Testis (tissue), 3 donors: ENCODE results near the gene GOSR1. TPM values are rescaled to one million over a fixed set of nuclear protein-coding genes. Genes with fewer than 3 reads are reported as not detected.
"Not testable (repeated sequence)": the region's sequence is repeated elsewhere in the genome, so short reads cannot be mapped to it uniquely, and the experiment has no call there.

Source experiments
- DNase-seq: peaks from one replicate; pipeline ENCODE4 v3.0.0-alpha.2; 2019
- H3K27ac ChIP-seq, 2 donors: fragments of 200-600 bp; sonication (generic); one replicate each; pipeline ENCODE4 v1.5.1; 2019
- H3K27me3 ChIP-seq: fragments of 200-600 bp; sonication (generic); one replicate; pipeline ENCODE4 v1.5.1; 2019
- H3K36me3 ChIP-seq: fragments of 200-600 bp; sonication (generic); one replicate; pipeline ENCODE4 v1.5.1; 2017; ENCODE audit warnings: low read depth; ENCODE audit errors: missing control alignments
- H3K4me1 ChIP-seq: fragments of 200-600 bp; sonication (generic); one replicate; pipeline ENCODE4 v1.5.1; 2019
- H3K4me3 ChIP-seq, 2 donors: fragments of 200-600 bp; sonication (generic); one replicate each; pipeline ENCODE4 v1.5.1; 2017 to 2019
- H3K9me3 ChIP-seq: fragments of 200-600 bp; sonication (generic); one replicate; pipeline ENCODE4 v1.5.1; 2017
- CTCF ChIP-seq, 3 experiments: fragments of 450-650 bp in 2 of 3; fragments of 200-600 bp in 1 of 3; sonication (generic) in 1 of 3; IDR thresholded peaks; one replicate each; pipeline ENCODE4 v1.5.1; 2016 to 2019; ENCODE audit warnings: antibody characterized with exemption in 3 of 3, mild to moderate bottlenecking in 2 of 3, moderate library complexity in 1 of 3
- POLR2A ChIP-seq: fragments of 450-650 bp; IDR thresholded peaks from one replicate; pipeline ENCODE4 v1.6.1; 2017; ENCODE audit warnings: antibody characterized with exemption, mild to moderate bottlenecking, moderate library complexity
- WGBS, 2 donors: methylation state at CpG; one replicate each; pipeline ENCODE4 v1.1.5; 2018; 5-methylcytosine and 5-hydroxymethylcytosine counted together
- intact Hi-C: fragments of 100-400 bp; cut with DNase I; formaldehyde crosslinking; loops from one replicate; pipeline ENCODE4 v1.15.1; 2023; ENCODE audit warnings: low total_unique reads
- polyA plus RNA-seq: library from polyadenylated mRNA; stranded (reverse); fragments of 350-450 nt; fragmentation: Illumina TruSeq; extraction: RNeasy Lipid Tissue Mini Kit (QIAGEN cat#74804); gene quantifications from one replicate; pipeline ENCODE4 v1.2.3, GENCODE V29; 2014; ENCODE audit warnings: low read depth, low replicate concordance; ENCODE audit not compliant: insufficient read depth
- total RNA-seq, 2 donors: library from RNA; depleted of rRNA; stranded (reverse); fragments of >200 nt; gene quantifications; one replicate each; pipeline ENCODE4 v1.2.3, GENCODE V29; 2016

The GOSR1 gene
- total and polyA plus RNA-seq, 3 donors from 2014 or later, result 52.9 to 69.9 (median 61.7) TPM

- Histone ChIP-seq H3K27me3 (no peaks in the 10 kb centered on the region), H3K9me3 (no peaks in the 10 kb centered on the region), H3K27ac (no peak overlapping the region), H3K4me1 (no peaks in the 10 kb centered on the region), H3K4me3 (no peak overlapping the region), H3K36me3 (no peaks in the 10 kb centered on the region)
- WGBS, 2 donors, result 84 to 87% methylated on average over 3 to 8 of the region's 8 CpGs
- no peak for DNase-seq
- TF ChIP-seq CTCF (IDR thresholded peaks at IDR 0.05) (no peak), POLR2A (no peak)
- intact Hi-C loops, result no loop called here
These were observed 96.5 kb downstream of the GOSR1 start for GRCh38 chr17:30573603-30574175.

- H3K4me1 ChIP-seq, H3K4me3 ChIP-seq, intact Hi-C loops, H3K9me3 ChIP-seq, H3K36me3 ChIP-seq, H3K27ac ChIP-seq, H3K27me3 ChIP-seq, DNase-seq: not testable (repeated sequence)
- WGBS, 2 donors, result 81 to 93% methylated on average over 8 to 9 of the region's 9 CpGs
These were observed 97.1 kb downstream of the GOSR1 start for GRCh38 chr17:30574309-30574708.

- H3K4me1 ChIP-seq, H3K27me3 ChIP-seq, H3K4me3 ChIP-seq, H3K36me3 ChIP-seq, H3K9me3 ChIP-seq, intact Hi-C loops, H3K27ac ChIP-seq, DNase-seq: not testable (repeated sequence)
- WGBS, 2 donors, result 86 to 94% methylated on average over 10 of the region's 10 CpGs
These were observed 97.6 kb downstream of the GOSR1 start for GRCh38 chr17:30574806-30575205.

GRCh38 chr17:30575648-30576325 is 98.6 kb downstream of the GOSR1 start:
- WGBS, 2 donors, result 69 to 79% methylated on average over 17 of the region's 17 CpGs
- H3K4me1 ChIP-seq, H3K4me3 ChIP-seq, H3K27ac ChIP-seq, H3K36me3 ChIP-seq, intact Hi-C loops, H3K27me3 ChIP-seq, H3K9me3 ChIP-seq: not testable (repeated sequence)
- peak; percentile 14 for DNase-seq

DNA sequence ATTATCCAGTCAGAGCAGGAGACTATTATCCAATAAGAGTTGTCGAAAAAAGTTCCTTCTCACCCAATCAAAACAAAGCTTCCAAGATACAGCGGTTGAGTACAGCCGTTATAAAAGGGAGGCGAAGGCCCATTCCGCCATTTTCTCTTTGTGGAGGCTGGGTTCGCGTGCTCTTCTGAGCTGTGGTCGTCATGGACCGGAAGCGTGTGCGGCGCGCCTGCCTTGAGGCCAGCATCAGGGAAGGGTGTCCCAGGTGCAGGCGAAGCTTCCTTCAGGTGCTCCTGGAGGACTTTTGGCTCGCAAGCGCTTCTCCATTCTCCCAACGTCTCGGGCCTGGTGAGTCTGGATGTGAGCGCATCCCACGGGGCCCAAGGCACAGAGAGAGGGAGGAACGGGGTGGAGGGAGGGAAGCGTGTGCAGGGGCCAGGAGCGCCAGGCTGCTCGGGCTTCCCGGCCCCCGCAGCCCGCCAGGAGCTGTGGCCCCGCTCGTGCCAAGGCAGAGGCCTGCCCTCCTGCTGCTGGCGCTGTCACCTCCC is 99.2 kb downstream of the GOSR1 start:
- WGBS, 2 donors, result 73 to 86% methylated on average over 18 to 29 of the region's 30 CpGs
- Histone ChIP-seq H3K9me3 (no peaks in the 10 kb centered on the region), H3K4me3 (peak overlapping the region; percentile 29 to 49), H3K27me3 (no peaks in the 10 kb centered on the region), H3K4me1 (no peaks in the 10 kb centered on the region), H3K36me3 (no peaks in the 10 kb centered on the region), H3K27ac (no peak overlapping the region)
- TF ChIP-seq CTCF (IDR thresholded peaks at IDR 0.05) (no peak), POLR2A (no peak)
- intact Hi-C loops, result no loop called here
- peak; percentile 42 for DNase-seq

Other genes with a start within 250 kb of the GOSR1 start
- 1 to 10 TPM; 1.7 to 2.4 TPM for gene SLC6A4, start 241.7 kb upstream of the GOSR1 start, total RNA-seq
- gene SLC6A4, start 241.7 kb upstream of the GOSR1 start, polyA plus RNA-seq, result 1.7 TPM
- gene BLMH, start 185.5 kb upstream of the GOSR1 start, total RNA-seq, result 10 to 100 TPM; 46.9 to 54.9 TPM
- 36.4 TPM for gene BLMH, start 185.5 kb upstream of the GOSR1 start, polyA plus RNA-seq
- gene TMIGD1, start 143.4 kb upstream of the GOSR1 start, total RNA-seq, result not detected
- gene TMIGD1, start 143.4 kb upstream of the GOSR1 start, polyA plus RNA-seq, result not detected
- gene CPD, start 98.5 kb upstream of the GOSR1 start, total RNA-seq, result 100 to 1,000 TPM; 134 to 194 TPM
- gene CPD, start 98.5 kb upstream of the GOSR1 start, polyA plus RNA-seq, result 108 TPM